Measurements from ENCODE around the gene HS3ST2.

HS3ST2 gene

GRCh38 chr16:22813948-22814710 is at the start of gene HS3ST2:
HS3ST2 (plus strand) TSS chr16:22814162; CDS start chr16:22814611, 449 bp downstream.
- peak; percentile 50 for DNase-seq (ENCODE audit: low spot score)
- TF ChIP-seq CTCF (conservative IDR thresholded peaks at IDR 0.05; ENCODE audit: low read depth), result peak; percentile 43
- H3K27ac ChIP-seq, result peak within 1 kb of the TSS; percentile 75
- ChIA-PET CTCF (interaction anchor here (1.2 kb wide), 1 partner anchor 43 kb away, joined by 3 read pairs; no protein-coding TSS in a partner anchor), POLR2A (ENCODE audit: low non-redundant PET) (interaction anchor here (0.6 kb wide), 1 partner anchor 243 kb away, joined by 7 read pairs; no protein-coding TSS in a partner anchor)

GRCh38 chr16:22764662-22765327 is 49.2 kb upstream of the HS3ST2 start:
- TF ChIP-seq CTCF (conservative IDR thresholded peaks at IDR 0.05; ENCODE audit: low read depth), result no peak
- no peak for DNase-seq (ENCODE audit: low spot score)
- no peak overlapping the region for H3K27ac ChIP-seq
- ChIA-PET POLR2A (ENCODE audit: low non-redundant PET) (no interaction called here), CTCF (no interaction called here)

GRCh38 chr16:22765479-22765878 is 48.5 kb upstream of the HS3ST2 start:
- no peak for DNase-seq (ENCODE audit: low spot score)
- no peak for TF ChIP-seq CTCF (conservative IDR thresholded peaks at IDR 0.05; ENCODE audit: low read depth)
- CTCF ChIA-PET, result no interaction called here
- POLR2A ChIA-PET (ENCODE audit: low non-redundant PET), result no interaction called here
- H3K27ac ChIP-seq, result no peak overlapping the region

- POLR2A ChIA-PET (ENCODE audit: low non-redundant PET), result no interaction called here
- CTCF ChIA-PET, result interaction anchor here (1.0 kb wide), 1 partner anchor 9 kb away, joined by 3 read pairs; no protein-coding TSS in a partner anchor
- no peak overlapping the region for H3K27ac ChIP-seq
- TF ChIP-seq CTCF (conservative IDR thresholded peaks at IDR 0.05; ENCODE audit: low read depth), result no peak
- DNase-seq (ENCODE audit: low spot score), result no peak
Observed at GRCh38 chr16:22770866-22771265, 43.1 kb upstream of the HS3ST2 start.

- no peak for DNase-seq (ENCODE audit: low spot score)
- ChIA-PET CTCF (interaction anchor here (0.6 to 1.0 kb wide), 2 partner anchors 9 to 657 kb away, joined by 3 to 4 read pairs; no protein-coding TSS in a partner anchor), POLR2A (ENCODE audit: low non-redundant PET) (no interaction called here)
- H3K27ac ChIP-seq, result no peak overlapping the region
- TF ChIP-seq CTCF (conservative IDR thresholded peaks at IDR 0.05; ENCODE audit: low read depth), result no peak
Observed at GRCh38 chr16:22771551-22771950, 42.4 kb upstream of the HS3ST2 start.

GRCh38 chr16:22775220-22775922 is 38.6 kb upstream of the HS3ST2 start:
- ChIA-PET CTCF (interaction anchor here (1.0 kb wide), 1 partner anchor 49 kb away, joined by 4 read pairs; no protein-coding TSS in a partner anchor), POLR2A (ENCODE audit: low non-redundant PET) (no interaction called here)
- TF ChIP-seq CTCF (conservative IDR thresholded peaks at IDR 0.05; ENCODE audit: low read depth), result no peak
- H3K27ac ChIP-seq, result no peak overlapping the region
- no peak for DNase-seq (ENCODE audit: low spot score)

All from RWPE1 (cell line).